ENCODE measurements around the gene HOXA4.

The HOXA4 gene

GRCh38 chr7:27093184-27093895 lies 37.2 kb downstream of the HOXA4 start:
- no peak for DNase-seq (ENCODE audit: low read depth)

- no peak for DNase-seq (ENCODE audit: low read depth)
Measured at GRCh38 chr7:27092819-27093110, 37.8 kb downstream of the HOXA4 start.

GRCh38 chr7:27091941-27092818 lies 38.4 kb downstream of the HOXA4 start:
- DNase-seq (ENCODE audit: low read depth), result no peak

GRCh38 chr7:27091105-27091504 lies 39.5 kb downstream of the HOXA4 start:
- DNase-seq (ENCODE audit: low read depth), result no peak

- no peak for DNase-seq (ENCODE audit: low read depth)
Measured at GRCh38 chr7:27088002-27088922, 42.3 kb downstream of the HOXA4 start.

GRCh38 chr7:27083646-27084045 lies 46.9 kb downstream of the HOXA4 start:
- no peak for DNase-seq (ENCODE audit: low read depth)

GRCh38 chr7:27082171-27082570 lies 48.4 kb downstream of the HOXA4 start:
- no peak for DNase-seq (ENCODE audit: low read depth)

- DNase-seq (ENCODE audit: low read depth), result no peak
Measured at GRCh38 chr7:27080844-27081436, 49.6 kb downstream of the HOXA4 start.

- no peak for DNase-seq (ENCODE audit: low read depth)
Measured at GRCh38 chr7:27079234-27079975, 51.2 kb downstream of the HOXA4 start.

- no peak for DNase-seq (ENCODE audit: low read depth)
Measured at GRCh38 chr7:27078616-27079233, 51.8 kb downstream of the HOXA4 start.

All from activated T-helper 1 cell treated with Interleukin-2 at 50 U/mL for 16 hours (primary cell).